IPS-NIHi7 (cell line): ENCODE measurements around the gene SH2D3A.

Source experiments
- DNase-seq: peaks from one replicate; pipeline ENCODE4 v3.0.0; 2012; ENCODE audit warnings: mixed read lengths; ENCODE audit errors: extremely low spot score

SH2D3A gene

GRCh38 chr19:6708346-6708745 lies 58.9 kb downstream of the SH2D3A start:
- no peak for DNase-seq

- no peak for DNase-seq
Observed at GRCh38 chr19:6707658-6708018, 59.6 kb downstream of the SH2D3A start.

- DNase-seq = no peak
Observed at GRCh38 chr19:6707011-6707657, 60.1 kb downstream of the SH2D3A start.

GRCh38 chr19:6706633-6706958 lies 60.6 kb downstream of the SH2D3A start:
- no peak for DNase-seq

GRCh38 chr19:6705931-6706632 lies 61.2 kb downstream of the SH2D3A start:
- no peak for DNase-seq
